MCF 10A (cell line): ENCODE data around the gene FAM89B. TPM values are rescaled to one million over a fixed set of nuclear protein-coding genes. Genes with fewer than 3 reads are reported as not detected.

Experiments used
- BruUV-seq: library from RNA; stranded (reverse); fragments of 400-500 nt; replicated peaks from 2 replicates; lab custom pipeline; 2021; lab: Mats Ljungman, UMichigan
- CTCF ChIA-PET: fragments of 300-600 bp; sonication (Branson Sonifier 250); formaldehyde crosslinking; extraction: SDS; loops from one replicate; lab custom pipeline; 2021; ENCODE audit warnings: antibody characterized with exemption, inconsistent platforms; lab: Yijun Ruan, JAX
- POLR2A ChIA-PET: fragments of 300-600, 350-650 bp; sonication (Branson Sonifier 250); formaldehyde crosslinking; extraction: SDS; loops from one replicate; lab custom pipeline; 2020; ENCODE audit warnings: antibody characterized with exemption, inconsistent platforms; lab: Yijun Ruan, JAX
- DNase-seq: peaks from one replicate; pipeline ENCODE4 v3.0.0-alpha.2; 2018; ENCODE audit not compliant: unreplicated experiment
- H3K27ac Mint-ChIP-seq: one replicate; pipeline ENCODE4 v1.8.0; 2022; ENCODE audit warnings: mild to moderate bottlenecking, low read depth, mixed read lengths; ENCODE audit not compliant: unreplicated experiment
- H3K27me3 Mint-ChIP-seq: one replicate; pipeline ENCODE4 v1.8.0; 2022; ENCODE audit warnings: mixed read lengths; ENCODE audit not compliant: insufficient read depth, unreplicated experiment
- H3K36me3 Mint-ChIP-seq: one replicate; pipeline ENCODE4 v1.8.0; 2022; ENCODE audit warnings: mild to moderate bottlenecking, moderate library complexity, mixed read lengths; ENCODE audit not compliant: insufficient read depth, unreplicated experiment
- H3K4me1 Mint-ChIP-seq: one replicate; pipeline ENCODE4 v1.8.0; 2022; ENCODE audit warnings: mixed read lengths; ENCODE audit not compliant: insufficient read depth, unreplicated experiment
- H3K4me3 Mint-ChIP-seq: one replicate; pipeline ENCODE4 v1.8.0; 2022; ENCODE audit warnings: mild to moderate bottlenecking, moderate library complexity, mixed read lengths; ENCODE audit not compliant: unreplicated experiment
- H3K9me3 Mint-ChIP-seq: one replicate; pipeline ENCODE4 v1.8.0; 2022; ENCODE audit warnings: mixed read lengths; ENCODE audit not compliant: unreplicated experiment
- CTCF ChIP-seq: fragments of 200-600 bp; IDR thresholded peaks from one replicate; pipeline ENCODE4 v1.8.0; 2022; ENCODE audit warnings: antibody characterized with exemption, mild to moderate bottlenecking; ENCODE audit not compliant: unreplicated experiment
- intact Hi-C: fragments of 100-400 bp; cut with micrococcal nuclease; formaldehyde crosslinking; loops from 2 replicates; pipeline ENCODE4 v1.14.1; 2022
- total RNA-seq: library from RNA; stranded (reverse); gene quantifications from 2 replicates; pipeline ENCODE4 v1.2.3, GENCODE V29; 2022

Gene FAM89B
- total RNA-seq, 1 experiment from 2014 or later = 16.7 TPM

GRCh38 chr11:65586676-65587075 lies 14.3 kb downstream of the FAM89B start:
- no peak for TF ChIP-seq CTCF
- Mint-ChIP-seq H3K9me3 (no peaks in the 10 kb centered on the region), H3K36me3 (peaks cover 17% of the 10 kb centered on the region), H3K27me3 (no peaks in the 10 kb centered on the region), H3K4me1 (peaks cover 10% of the 10 kb centered on the region), H3K4me3 (no peak overlapping the region), H3K27ac (no peak overlapping the region)
- intact Hi-C loops = no loop called here
- BruUV-seq = no TSS peak
- POLR2A ChIA-PET = interaction anchor here (1.0 to 1.2 kb wide), 2 partner anchors 9 to 11 kb away, joined by 3 to 6 read pairs; partner anchors contain the start of gene EHBP1L1
- CTCF ChIA-PET = interaction anchor here (0.5 to 2.4 kb wide), 3 partner anchors 14 to 1997 kb away, joined by 3 to 8 read pairs (median 6); no protein-coding TSS in a partner anchor
- no peak for DNase-seq

GRCh38 chr11:65588199-65589054 lies 16.1 kb downstream of the FAM89B start:
- no peaks in the 10 kb centered on the region for H3K27me3 Mint-ChIP-seq
- H3K4me1 Mint-ChIP-seq = peaks cover 15% of the 10 kb centered on the region
- POLR2A ChIA-PET = interaction anchor here (0.6 to 1.6 kb wide), 2 partner anchors 11 to 722 kb away, joined by 3 to 5 read pairs; no protein-coding TSS in a partner anchor
- BruUV-seq = no TSS peak
- TF ChIP-seq CTCF = peak; percentile 64
- peak overlapping the region; percentile 74 for H3K27ac Mint-ChIP-seq
- CTCF ChIA-PET = interaction anchor here (0.6 to 2.8 kb wide), 9 partner anchors 7 to 223 kb away, joined by 3 to 12 read pairs (median 4); partner anchors contain the start of genes EHBP1L1 and KCNK7
- intact Hi-C loops = loop anchor here (1.0 kb wide), 2 partner anchors 14 to 48 kb away; no protein-coding TSS in a partner anchor
- peaks cover 14% of the 10 kb centered on the region for H3K36me3 Mint-ChIP-seq
- no peaks in the 10 kb centered on the region for H3K9me3 Mint-ChIP-seq
- no peak overlapping the region for H3K4me3 Mint-ChIP-seq
- DNase-seq = peak; percentile 71

DNA sequence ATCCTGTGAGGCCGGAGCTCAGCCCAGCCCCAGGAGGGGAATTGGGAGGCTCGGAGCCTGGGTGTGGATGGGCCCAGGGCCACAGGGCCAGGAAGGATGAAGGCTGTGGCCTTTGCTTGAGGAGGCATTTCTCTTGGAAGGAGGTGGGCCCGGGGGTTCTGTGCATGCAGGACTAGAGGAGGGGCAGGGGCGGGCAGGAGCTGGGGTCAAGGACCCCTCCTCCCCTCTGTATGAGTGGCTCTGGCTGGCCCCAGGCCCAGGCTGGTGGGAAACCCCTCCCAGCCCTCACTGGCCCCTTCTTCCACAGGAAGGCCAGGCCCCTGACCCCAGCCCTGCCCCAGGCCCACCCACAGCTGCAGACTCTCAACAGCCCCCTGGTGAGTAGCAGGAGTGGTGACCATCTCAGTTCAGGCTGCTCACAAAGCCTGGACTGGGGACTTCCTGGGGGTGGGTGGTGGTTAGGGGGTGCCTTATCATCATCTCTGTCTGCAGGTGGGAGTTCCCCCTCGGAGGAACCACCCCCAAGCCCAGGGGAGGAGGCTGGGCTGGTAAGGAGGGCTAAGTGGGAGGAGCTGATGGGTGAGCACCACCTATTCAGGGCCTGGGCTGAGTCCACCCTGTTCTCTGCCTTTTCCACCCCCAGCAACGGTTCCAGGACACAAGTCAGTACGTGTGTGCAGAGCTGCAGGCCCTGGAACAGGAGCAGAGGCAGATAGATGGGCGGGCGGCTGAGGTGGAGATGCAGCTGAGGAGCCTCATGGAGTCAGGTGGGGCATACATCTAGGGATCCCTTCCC lies 17.3 kb downstream of the FAM89B start:
- TF ChIP-seq CTCF = no peak
- no peak for DNase-seq
- H3K27ac Mint-ChIP-seq = no peak overlapping the region
- ChIA-PET POLR2A (interaction anchor here (0.7 to 1.6 kb wide), 6 partner anchors 12 to 49 kb away, joined by 3 to 5 read pairs (median 3); partner anchors contain the start of gene PCNX3), CTCF (interaction anchor here (0.7 to 2.8 kb wide), 2 partner anchors 18 to 49 kb away, joined by 3 to 12 read pairs; no protein-coding TSS in a partner anchor)
- intact Hi-C loops = no loop called here
- BruUV-seq = no TSS peak
- peaks cover 15% of the 10 kb centered on the region for H3K4me1 Mint-ChIP-seq
- H3K4me3 Mint-ChIP-seq = no peak overlapping the region
- H3K9me3 Mint-ChIP-seq = no peaks in the 10 kb centered on the region
- no peaks in the 10 kb centered on the region for H3K27me3 Mint-ChIP-seq
- H3K36me3 Mint-ChIP-seq = peaks cover 6% of the 10 kb centered on the region
